SHP77 (cell line): Measurements from ENCODE around the gene SCN4A.
A peak's percentile ranks its signal among the peaks of the same experiment; 100 is the strongest.
"Not testable (repeated sequence)": the region's sequence is repeated elsewhere in the genome, so short reads cannot be mapped to it uniquely, and the experiment has no call there.

Source experiments
- DNase-seq, 2 experiments: peaks; one replicate each; lab custom pipeline; 2025; lab: John Stamatoyannopoulos, UW

SCN4A gene

DNA sequence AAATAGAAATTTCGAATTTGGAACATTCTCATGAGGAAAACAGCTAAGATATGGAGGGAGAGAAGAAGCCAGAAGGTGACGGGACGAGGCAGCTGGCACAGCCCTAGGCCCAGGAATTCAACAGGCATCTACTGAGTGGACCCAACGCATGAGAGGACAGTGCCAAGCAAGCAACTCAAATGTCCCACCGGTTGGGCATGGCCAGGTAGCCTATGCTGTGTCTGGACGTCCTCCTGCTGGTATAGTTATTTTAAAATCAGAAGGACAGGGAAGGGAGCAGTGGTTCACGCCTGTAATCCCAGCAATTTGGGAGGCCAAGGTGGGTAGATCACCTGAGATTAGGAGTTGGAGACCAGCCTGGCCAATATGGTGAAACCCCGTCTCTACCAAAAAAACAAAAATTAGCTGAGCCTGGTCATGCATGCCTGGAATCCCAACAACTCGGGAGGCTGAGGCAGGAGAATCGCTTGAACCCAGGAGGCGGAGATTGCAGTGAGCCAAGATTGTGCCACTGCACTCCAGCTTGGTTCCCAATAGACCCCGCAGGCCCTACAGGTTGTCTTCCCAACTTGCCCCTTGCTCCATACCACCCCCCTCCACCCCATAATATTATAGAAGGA lies 56.0 kb downstream of the SCN4A start:
- DNase-seq = no peak

DNA sequence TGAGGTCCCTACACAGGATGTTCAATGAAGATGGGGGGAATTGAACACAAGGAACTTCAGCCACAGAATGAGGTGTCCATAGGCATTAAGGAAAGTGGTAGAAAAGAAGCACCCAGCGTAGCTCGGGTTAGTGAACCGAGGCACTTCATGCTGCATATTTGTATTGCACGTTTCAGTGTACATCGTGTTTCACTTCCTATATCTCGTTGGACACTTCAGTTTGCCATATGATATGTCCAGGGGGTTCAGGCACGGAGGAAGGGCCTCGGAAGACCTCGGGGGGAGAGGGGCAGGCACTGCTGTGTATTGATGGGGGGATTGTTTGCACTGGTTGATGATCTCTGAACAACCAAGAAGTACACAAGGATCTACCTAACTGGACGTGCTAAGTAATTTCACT lies 57.0 kb downstream of the SCN4A start:
- DNase-seq = not testable (repeated sequence)

- no peak for DNase-seq
Observed at GRCh38 chr17:63914471-63914870, 58.2 kb downstream of the SCN4A start.

GRCh38 chr17:63911657-63912100 lies 61.0 kb downstream of the SCN4A start:
- no peak for DNase-seq

GRCh38 chr17:63911041-63911635 lies 61.6 kb downstream of the SCN4A start, which contains the start of gene CSHL1:
Gene CSHL1 (minus strand): TSS chr17:63911258. CDS start chr17:63911196, 62 bp downstream.
- no peak for DNase-seq

GRCh38 chr17:63910096-63910495 lies 62.6 kb downstream of the SCN4A start:
- DNase-seq = no peak

GRCh38 chr17:63909586-63909985 lies 63.1 kb downstream of the SCN4A start:
- DNase-seq = not testable (repeated sequence)

GRCh38 chr17:63907161-63907778 lies 65.4 kb downstream of the SCN4A start:
- peak; percentile 9 to 28 for DNase-seq

GRCh38 chr17:63904796-63905195 lies 67.9 kb downstream of the SCN4A start:
- DNase-seq = not testable (repeated sequence)

DNA sequence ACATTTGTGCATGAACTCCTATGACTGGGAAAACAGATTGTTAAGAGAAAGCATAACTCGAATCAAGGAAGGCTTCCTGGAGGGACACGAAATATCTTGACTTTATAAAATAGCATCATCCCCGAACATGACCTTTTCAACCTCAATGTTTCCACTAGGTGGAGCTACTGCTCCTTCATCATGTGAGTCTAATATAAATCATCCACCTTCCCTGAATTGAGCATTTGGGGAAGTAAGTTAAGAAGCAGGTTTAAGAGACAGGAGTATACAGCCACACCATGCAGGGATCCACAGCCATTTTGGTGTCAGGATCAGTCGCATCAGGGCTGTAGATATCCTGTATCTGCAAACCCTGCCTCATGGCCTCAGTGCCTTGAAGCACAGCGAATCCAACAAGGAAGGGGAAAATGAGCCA lies 68.9 kb downstream of the SCN4A start:
- DNase-seq = not testable (repeated sequence)

DNA sequence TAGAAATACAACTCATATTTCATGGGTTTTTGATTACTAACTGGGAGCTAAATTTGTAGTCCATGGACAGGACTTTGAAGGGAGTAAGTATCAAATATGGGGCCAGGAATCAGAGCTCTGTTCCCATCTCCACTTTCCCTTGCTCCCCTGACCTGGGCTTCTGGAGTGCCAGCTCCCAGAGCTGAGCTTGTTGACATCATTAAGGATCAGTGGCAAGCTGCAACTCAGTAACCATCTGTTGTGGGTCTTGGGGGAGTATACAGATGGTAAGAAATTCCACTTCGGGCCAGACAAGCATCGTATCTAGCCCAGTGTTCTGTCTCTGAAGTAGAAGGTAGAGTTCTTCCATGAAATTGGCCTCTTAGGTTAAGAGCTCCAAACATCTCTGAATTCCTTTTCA lies 70.7 kb downstream of the SCN4A start:
- DNase-seq = not testable (repeated sequence)

DNA sequence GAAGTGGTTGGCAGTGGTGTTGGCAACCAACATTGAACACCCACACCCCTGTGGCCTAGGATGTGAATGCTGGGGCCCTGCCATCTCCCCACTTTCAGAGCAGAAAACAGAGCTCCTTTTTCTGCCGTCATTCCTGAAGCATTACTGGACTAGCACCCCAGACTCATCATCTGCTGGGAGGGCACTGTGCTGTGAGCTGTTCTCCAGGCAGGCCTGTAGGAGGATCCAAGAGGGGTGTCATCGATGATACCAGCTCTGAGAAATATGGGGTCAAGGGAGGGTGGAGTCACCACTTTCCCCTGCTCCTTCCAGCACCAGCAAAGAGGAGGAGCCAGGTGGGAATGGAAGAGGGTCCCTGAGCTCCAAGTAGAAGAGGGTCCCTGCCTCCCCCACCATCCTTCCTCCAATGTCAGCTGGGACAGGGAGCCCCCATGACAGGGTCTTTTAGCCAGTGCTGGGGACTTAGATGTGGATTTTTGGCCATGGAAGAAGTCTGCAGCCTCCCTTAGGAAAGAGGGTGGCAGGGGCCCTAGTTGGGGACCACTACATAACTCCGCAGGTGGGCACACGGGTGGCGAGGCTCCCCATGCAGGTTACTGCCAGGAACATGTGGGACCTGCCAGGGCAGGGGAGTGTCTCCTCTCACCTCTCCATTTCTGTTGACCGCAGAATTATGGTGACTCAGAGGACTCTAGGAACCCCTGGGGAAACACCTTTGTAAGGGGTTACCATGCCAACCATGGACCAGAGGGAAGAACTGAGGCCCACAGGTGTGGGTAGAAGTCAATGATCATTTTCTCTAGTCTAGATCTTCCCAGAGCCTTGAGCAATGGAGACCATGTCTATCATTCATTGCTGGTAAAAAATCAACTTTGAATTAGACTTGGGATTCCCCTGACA lies 73.6 kb downstream of the SCN4A start:
- not testable (repeated sequence) for DNase-seq

- not testable (repeated sequence) for DNase-seq
Observed at GRCh38 chr17:63896524-63897354, 76.0 kb downstream of the SCN4A start, which contains the start of gene CSH1. Gene CSH1 (minus strand): TSS chr17:63896574. CDS start chr17:63896511, 63 bp downstream.

GRCh38 chr17:63894821-63895220 lies 77.9 kb downstream of the SCN4A start:
- DNase-seq = not testable (repeated sequence)

DNA sequence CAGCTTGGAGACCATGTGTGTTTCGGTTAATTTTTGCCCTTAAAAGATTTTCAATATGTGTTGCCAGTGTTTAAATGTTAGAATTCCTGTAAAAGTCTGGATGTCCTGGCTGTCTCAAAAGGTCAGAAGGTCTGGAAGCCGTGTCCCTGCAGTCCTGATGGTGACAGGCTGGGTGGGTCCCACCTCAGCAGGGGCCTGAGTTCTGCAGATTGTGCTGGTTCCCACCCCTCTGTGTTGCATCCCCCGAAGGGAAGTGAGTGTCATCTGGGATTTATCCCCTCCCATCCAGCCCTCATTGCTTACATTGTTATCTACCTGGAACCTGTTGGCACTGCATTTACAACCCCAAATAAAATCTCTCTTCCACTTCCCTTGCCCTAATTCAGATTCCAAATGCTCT lies 78.7 kb downstream of the SCN4A start:
- not testable (repeated sequence) for DNase-seq

DNA sequence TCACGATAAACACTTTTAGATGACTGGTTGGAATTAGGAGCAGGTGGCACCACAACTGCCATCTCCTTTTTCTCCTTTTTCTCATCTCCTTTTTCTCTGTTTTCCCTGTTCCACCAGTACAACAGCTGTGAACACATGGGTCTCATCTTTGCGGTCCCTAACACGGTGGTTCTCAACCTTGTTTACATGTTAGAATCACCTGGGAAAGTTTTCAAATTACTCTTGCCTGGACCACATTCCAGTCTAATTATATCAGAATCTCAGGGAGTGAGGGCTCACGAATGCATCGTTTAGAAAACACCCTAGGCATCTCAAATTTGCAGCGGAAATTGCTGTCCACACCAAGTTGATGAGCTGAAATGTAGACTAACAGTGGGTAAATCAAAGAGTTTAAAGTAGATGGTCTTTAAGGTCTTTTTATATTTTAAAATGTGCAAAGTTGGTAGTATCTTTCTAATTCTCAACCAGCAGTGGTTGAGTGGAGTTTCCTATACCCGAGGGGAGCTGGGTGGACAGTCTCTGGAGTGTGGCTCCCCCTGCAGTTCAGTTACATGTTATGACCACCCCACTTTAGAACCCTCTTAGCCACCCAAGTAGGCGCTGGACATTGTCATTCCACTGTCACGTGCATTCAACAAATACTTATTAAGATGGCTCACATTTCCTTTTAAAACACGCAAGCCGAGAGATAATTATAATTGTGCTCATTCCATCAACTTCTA lies 80.2 kb downstream of the SCN4A start:
- not testable (repeated sequence) for DNase-seq

GRCh38 chr17:63889026-63889848 lies 83.5 kb downstream of the SCN4A start:
- peak; percentile 18 to 28 for DNase-seq
